Cardiac fibroblast (primary cell): ENCODE results near the gene OSBPL9.

Source experiments
- DNase-seq, 2 donors: peaks; one replicate each; pipeline versions ENCODE4 v3.0.0 to v3.0.0-alpha.2; 2010; ENCODE audit warnings: low read depth in 2 of 2
- H3K4me3 ChIP-seq, 2 donors: replicated peaks in 1 of 2; 1 replicate in 1 of 2; 2 replicates in 1 of 2; pipeline ENCODE4 v1.5.1; 2011; ENCODE audit warnings: low read depth in 2 of 2, low read length in 2 of 2, mild to moderate bottlenecking in 2 of 2, moderate library complexity in 1 of 2
- TF ChIP-seq, protein P1 (sequence below): IDR thresholded peaks from one replicate; pipeline ENCODE4 v1.5.1; 2011; ENCODE audit warnings: low read depth, mild to moderate bottlenecking, low read length, inconsistent platforms

OSBPL9 gene

DNA sequence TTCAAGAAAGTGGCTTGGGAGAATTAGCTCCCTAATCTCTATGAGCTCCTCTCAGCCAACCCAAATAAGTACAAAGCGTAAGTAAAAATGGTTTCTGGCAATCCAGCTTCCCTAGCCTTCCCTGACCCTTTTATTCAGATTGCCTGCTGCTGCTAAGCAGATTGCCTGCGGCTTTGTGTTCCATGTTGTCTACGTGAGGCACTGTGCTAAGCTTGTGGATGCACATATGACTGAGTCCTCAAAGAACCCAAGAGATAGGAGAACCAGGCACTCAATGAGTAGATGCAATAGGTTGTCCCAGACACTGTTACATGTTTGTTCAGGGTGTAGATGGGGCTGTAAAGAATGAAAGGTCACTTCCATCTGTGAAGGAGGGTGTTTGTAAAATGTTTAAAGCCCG lies 6.3 kb upstream of the OSBPL9 start:
- H3K4me3 ChIP-seq, result no peak overlapping the region
- DNase-seq, result no peak
- TF ChIP-seq, protein P1, sequence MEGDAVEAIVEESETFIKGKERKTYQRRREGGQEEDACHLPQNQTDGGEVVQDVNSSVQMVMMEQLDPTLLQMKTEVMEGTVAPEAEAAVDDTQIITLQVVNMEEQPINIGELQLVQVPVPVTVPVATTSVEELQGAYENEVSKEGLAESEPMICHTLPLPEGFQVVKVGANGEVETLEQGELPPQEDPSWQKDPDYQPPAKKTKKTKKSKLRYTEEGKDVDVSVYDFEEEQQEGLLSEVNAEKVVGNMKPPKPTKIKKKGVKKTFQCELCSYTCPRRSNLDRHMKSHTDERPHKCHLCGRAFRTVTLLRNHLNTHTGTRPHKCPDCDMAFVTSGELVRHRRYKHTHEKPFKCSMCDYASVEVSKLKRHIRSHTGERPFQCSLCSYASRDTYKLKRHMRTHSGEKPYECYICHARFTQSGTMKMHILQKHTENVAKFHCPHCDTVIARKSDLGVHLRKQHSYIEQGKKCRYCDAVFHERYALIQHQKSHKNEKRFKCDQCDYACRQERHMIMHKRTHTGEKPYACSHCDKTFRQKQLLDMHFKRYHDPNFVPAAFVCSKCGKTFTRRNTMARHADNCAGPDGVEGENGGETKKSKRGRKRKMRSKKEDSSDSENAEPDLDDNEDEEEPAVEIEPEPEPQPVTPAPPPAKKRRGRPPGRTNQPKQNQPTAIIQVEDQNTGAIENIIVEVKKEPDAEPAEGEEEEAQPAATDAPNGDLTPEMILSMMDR, result no peak

DNA sequence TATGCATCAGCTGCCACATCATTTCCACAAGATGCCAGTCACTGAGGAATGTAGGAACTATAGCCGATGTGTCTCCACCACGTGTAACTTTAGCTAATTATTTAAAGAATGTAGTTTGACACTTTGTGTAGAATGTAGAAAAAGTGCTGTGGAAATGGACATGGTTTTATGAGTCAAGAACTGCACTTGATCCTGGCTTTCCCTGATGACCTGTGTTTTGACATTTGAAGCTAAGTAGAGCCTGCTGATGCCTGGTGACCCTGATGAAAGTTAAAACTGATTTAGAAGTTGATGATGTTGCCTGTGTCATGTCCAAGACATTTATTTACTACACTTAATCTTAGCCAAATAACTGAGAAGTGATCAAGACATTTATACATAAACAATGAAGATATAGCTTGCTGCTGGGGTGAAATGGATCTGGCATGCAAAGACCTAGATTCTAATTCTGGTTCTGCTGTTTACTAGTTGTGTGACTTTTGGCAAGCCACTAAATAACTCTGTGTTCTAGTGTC lies 4.4 kb upstream of the OSBPL9 start:
- no peak overlapping the region for H3K4me3 ChIP-seq
- DNase-seq, result no peak
- TF ChIP-seq, protein P1, result no peak

DNA sequence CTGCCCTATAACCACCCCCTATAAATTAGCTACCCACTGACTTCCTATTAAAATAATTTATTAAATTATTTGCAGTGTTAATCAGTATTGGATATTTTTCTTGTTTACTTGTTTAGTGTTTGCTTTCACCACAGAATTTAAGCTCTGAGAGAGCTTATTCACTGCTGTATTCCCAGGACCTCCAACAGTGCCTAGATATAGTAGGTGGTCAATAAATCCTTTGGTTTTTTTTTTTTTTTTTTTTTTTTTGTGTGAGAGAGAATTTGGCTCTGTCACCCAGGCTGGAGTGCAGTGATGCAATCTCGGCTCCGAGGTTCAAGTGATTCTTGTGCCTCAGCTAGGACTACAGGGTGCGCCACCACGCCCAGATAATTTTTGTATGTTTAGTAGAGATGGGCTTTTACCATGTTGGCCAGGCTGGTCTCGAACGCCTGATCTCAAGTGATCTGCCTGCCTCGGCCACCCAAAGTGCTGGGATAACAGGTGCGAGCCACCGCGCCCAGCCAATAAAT lies 1.1 kb upstream of the OSBPL9 start:
- no peak overlapping the region for H3K4me3 ChIP-seq
- TF ChIP-seq, protein P1, result no peak
- DNase-seq, result no peak

DNA sequence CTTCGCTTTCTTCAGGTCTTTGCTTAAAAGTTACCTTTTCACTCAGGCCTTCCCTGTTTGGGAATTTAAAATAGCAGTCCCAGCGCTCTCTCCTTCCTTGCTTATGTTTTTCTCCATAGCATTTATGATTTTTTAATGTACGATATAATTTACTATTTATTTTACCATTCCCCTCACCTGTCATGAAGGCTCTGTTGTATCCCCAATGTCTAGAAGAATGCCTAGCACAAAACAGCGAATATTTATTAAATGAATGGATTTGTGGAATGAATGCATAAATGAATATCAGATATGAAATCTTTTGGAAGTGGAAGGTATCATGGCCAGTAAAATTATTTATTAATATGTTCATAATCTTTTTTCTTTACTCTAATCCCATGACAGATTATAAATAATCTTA lies 402 bp upstream of the OSBPL9 start:
- TF ChIP-seq, protein P1, result no peak

DNA sequence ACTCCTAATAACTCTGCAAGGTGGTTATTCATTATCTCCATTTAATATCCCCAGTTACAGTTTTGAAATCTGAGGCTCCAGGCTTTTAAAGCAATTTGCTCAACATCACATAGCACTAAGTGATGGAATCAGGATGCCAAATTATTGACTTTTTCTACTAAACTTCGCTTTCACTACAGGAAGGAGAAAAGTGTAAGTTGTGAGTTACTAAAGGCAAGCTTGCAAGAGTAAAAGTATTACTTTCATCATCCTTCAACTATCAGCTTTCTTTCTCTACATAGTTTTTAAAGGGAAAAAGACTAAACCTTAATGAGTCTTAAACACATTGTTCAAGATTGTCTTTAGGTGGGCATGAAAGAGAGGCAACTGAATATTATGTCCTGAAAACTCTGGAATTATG lies 1.8 kb downstream of the OSBPL9 start:
- TF ChIP-seq, protein P1, result no peak
- DNase-seq, result no peak
- H3K4me3 ChIP-seq, result no peak overlapping the region

More for the DNA sequence above, 402 bp upstream of the OSBPL9 start:
- H3K4me3 ChIP-seq, result peak overlapping the region in 1 of 2 donors; percentile 8
- no peak for DNase-seq

DNA sequence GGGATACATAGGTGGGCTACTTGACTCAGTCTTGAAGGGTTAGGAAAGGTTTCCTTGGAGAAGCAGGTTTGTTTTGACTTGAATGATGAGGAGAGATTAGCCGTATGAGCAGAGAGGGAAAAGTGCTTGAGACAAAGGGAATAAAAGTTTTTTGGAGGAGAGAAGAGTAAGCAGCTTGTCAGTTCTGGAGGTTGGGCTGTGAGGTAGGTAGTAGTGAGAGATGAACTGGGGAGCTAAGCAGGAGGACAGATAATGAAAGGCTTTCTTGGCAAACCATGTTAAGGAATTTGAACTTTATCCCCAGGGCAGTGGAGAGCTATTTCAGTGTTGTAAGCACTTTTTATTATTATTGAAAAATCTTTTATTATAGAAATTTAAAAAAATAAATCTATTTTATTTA lies 3.6 kb downstream of the OSBPL9 start:
- H3K4me3 ChIP-seq, result no peak overlapping the region
- no peak for DNase-seq
- TF ChIP-seq, protein P1, result no peak

DNA sequence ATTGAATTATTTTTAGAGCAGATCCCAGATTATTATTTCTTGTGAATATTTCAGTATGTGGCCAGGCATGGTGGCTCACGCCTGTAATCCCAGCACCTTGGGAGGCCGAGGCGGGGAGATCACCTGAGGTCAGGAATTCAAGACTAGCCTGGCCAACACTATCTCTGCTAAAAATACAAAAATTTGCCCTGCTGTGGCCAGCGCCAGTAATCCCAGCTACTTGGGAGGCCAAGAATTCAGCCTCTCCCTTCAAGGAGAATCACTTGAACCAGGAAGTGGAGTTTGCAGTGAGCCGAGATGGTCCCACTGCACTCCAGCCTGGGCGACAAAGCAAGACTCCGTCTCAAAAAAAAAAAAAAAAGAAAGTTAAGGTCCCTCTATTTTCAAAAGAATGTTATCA lies 4.3 kb downstream of the OSBPL9 start:
- H3K4me3 ChIP-seq, result no peak overlapping the region
- TF ChIP-seq, protein P1, result no peak
- no peak for DNase-seq
